Stimulated activated effector memory CD8-positive, alpha-beta T cell treated with anti-CD3 and anti-CD28 coated beads, Interleukin-12 subunit alpha, Interleukin-12 subunit beta, amount 100 ng/mL, for 72 hours (primary cell): ENCODE measurements around the gene GRAMD2A.

Source experiments
- ATAC-seq: fragments of 150-1000 bp; cut with Tn5 transposase; 2 replicates; pipeline ENCODE4 v1.10.0; 2021
- DNase-seq, 2 donors: peaks; one replicate each; pipeline ENCODE4 v3.0.0; 2021 to 2022; ENCODE audit warnings: low spot score in 2 of 2
- H3K27ac Mint-ChIP-seq: one replicate; pipeline ENCODE4 v1.8.0; 2022; ENCODE audit warnings: mild to moderate bottlenecking, mixed read lengths
- H3K36me3 Mint-ChIP-seq: one replicate; pipeline ENCODE4 v1.8.0; 2022; ENCODE audit warnings: mild to moderate bottlenecking, mixed read lengths
- H3K4me1 Mint-ChIP-seq: one replicate; pipeline ENCODE4 v1.8.0; 2022; ENCODE audit warnings: mixed read lengths
- H3K4me3 Mint-ChIP-seq: one replicate; pipeline ENCODE4 v1.8.0; 2022; ENCODE audit warnings: mild to moderate bottlenecking, mixed read lengths
- H3K9me3 Mint-ChIP-seq: one replicate; pipeline ENCODE4 v1.8.0; 2022; ENCODE audit warnings: mixed read lengths

The GRAMD2A gene

DNA sequence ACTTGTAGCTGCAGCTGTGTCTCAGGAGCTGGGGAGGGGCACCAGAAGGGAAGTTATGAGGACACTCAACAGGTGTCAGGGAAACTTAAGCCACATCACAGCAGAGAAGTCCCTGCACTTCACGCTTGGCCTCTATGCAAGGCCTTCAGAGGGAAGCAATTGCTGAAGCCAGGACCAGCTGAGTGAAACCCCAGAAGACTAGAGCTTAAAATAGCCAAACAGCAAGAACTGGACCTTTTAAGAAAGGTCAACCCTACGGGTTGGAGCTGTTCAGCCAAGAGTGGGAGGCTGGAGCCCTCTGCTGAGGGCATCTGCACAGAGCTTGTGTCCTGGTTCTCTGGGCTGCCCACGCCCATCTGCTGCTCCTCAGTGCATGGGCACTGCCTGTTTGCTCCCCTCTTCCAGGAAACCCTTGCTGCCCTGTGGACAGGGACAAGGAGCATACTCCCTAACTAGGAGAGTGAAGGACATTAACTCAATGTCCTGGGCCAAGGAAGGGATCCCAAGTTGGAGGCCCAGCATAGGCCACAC, 3.9 kb upstream of the GRAMD2A start:
- no peak overlapping the region for H3K4me3 Mint-ChIP-seq
- no peak for DNase-seq

DNA sequence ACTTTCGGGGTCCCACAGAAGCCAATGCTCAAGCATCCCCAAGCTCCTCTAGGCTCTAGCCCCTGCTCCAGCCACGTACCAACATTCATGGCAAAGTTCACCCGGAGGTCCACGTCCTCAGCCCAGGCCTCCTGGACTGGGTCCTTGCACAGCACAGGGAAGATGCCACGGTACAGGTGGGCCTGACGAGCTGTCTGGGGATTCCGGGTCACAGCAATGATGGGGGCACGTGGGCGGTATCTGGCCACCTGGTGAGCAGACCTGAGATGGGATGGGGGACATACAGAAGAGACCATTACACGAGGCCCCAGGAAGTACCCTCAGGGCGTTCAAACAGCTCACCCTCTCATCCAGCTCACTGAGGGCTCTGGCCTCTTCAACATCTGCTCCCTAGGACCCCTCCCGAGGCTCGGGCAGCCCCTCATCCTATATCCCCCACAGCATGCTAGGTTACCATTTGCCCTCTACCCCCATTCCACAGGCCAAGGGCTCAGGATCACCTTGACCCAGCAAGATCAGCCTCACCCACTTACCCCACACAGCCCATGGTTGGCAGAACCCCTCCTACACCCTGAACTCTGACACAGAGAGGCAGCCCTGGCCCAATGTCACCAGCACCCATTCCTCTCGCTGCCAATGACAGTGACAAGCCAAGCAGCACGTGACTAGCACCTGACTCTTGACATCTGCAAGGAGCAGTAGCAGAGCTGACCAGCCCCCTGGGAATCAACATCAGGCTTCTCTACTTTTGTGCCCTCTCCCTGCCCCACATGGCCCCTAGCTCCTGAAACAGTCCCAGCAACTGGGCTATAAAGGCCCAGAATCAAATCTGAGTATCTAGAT, 3.0 kb upstream of the GRAMD2A start:
- Mint-ChIP-seq H3K36me3 (peaks cover 98% of the 10 kb centered on the region), H3K27ac (peak overlapping the region; percentile 95), H3K9me3 (no peaks in the 10 kb centered on the region), H3K4me3 (no peak overlapping the region), H3K4me1 (peaks cover 48% of the 10 kb centered on the region)
- DNase-seq (no peak), ATAC-seq (no peak)

More for the DNA sequence above, 3.9 kb upstream of the GRAMD2A start:
- H3K4me1 Mint-ChIP-seq: peaks cover 50% of the 10 kb centered on the region
- ATAC-seq: no peak
- H3K9me3 Mint-ChIP-seq: no peaks in the 10 kb centered on the region
- H3K36me3 Mint-ChIP-seq: peaks cover 100% of the 10 kb centered on the region
- peak overlapping the region; percentile 95 for H3K27ac Mint-ChIP-seq

DNA sequence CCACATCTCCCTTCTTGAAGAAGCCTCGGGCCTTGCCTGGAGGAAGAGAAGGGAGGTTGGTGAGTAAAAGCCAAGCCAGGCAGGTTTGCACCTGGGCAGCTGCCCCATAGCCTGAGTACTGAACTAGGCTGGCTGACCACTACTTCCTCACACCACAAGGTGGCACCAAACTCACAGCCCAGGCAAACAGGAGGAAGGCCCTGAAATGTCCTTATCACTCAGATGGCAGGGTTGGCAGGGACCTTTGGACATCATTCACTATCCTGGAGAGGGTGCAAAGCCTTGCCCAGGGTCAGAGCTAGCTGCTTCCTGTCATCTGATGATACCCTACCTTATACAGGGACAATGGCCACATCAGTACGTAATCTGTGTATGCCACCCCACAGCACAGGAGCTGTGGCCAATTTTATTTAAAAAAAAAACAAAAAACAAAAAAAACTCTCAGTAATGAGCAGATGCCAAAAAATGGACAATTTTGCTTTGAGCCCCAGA, 2.2 kb upstream of the GRAMD2A start:
- ATAC-seq (peak; percentile 66), DNase-seq (peak; percentile 61 to 80)
- H3K36me3 Mint-ChIP-seq: peaks cover 90% of the 10 kb centered on the region
- no peaks in the 10 kb centered on the region for H3K9me3 Mint-ChIP-seq
- peak overlapping the region; percentile 67 for H3K4me3 Mint-ChIP-seq
- H3K27ac Mint-ChIP-seq: peak overlapping the region; percentile 95
- peaks cover 39% of the 10 kb centered on the region for H3K4me1 Mint-ChIP-seq

DNA sequence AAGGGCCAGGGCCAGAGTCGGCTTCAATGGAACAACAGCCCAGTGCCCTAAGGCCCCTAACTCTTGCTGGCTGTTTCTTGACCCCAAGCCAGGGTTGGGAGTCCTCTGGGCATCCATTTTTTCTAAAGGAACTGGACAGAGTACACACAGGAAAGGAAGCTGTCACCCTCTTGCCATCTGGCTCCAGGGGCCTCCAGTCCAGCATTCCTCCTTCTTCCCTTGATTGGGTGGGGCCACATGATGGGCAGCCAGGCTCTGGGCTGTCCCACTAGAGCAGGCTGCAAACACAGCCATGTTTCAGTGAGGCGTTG, 1.6 kb upstream of the GRAMD2A start:
- Mint-ChIP-seq H3K36me3 (peaks cover 84% of the 10 kb centered on the region), H3K4me1 (peaks cover 37% of the 10 kb centered on the region), H3K9me3 (no peaks in the 10 kb centered on the region), H3K27ac (peak overlapping the region; percentile 95), H3K4me3 (peak overlapping the region; percentile 67)
- DNase-seq (no peak), ATAC-seq (no peak)

DNA sequence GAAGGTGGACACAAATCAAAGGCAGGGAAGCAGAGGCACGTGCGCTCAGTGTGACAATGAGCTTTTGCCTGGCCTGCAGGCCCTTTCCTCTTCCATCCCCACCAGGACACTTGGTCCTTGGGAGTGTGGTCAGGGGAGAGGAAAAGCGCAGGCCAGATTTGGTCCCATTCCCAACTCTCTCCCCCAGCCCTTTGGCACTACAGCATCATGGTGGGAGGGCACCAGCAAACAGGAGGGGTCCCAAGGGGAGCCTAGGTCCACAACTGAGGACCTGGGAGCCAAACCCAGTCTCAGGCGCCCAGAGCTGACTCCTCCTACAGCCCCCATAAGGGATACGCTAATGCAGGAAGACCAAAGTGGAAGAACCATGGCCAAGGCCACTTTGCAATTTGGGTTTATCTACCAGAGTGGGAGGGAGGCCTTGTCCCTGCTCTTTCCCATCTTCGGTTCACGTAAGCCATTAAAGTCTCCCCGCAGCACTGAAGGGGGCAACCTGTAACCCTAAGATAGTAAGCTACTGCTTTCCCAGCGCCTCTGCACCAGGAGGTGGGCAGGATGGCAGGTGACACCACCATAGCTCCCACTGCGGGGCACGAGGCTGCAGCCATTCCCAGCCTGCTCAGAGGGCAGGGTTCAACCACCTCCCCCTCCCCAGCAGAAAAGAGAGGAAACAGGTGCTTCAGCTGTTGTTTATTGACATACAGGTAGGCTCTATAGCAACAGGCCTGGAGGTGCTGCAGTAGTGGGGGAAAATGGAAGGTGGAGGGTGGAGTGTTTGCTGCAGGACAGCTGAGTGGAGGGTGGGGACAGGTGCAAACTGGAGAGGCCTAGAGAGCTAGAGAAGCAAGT, 993 bp upstream of the GRAMD2A start:
- peaks cover 36% of the 10 kb centered on the region for H3K4me1 Mint-ChIP-seq
- H3K36me3 Mint-ChIP-seq: peaks cover 78% of the 10 kb centered on the region
- H3K27ac Mint-ChIP-seq: peak overlapping the region; percentile 95

DNA sequence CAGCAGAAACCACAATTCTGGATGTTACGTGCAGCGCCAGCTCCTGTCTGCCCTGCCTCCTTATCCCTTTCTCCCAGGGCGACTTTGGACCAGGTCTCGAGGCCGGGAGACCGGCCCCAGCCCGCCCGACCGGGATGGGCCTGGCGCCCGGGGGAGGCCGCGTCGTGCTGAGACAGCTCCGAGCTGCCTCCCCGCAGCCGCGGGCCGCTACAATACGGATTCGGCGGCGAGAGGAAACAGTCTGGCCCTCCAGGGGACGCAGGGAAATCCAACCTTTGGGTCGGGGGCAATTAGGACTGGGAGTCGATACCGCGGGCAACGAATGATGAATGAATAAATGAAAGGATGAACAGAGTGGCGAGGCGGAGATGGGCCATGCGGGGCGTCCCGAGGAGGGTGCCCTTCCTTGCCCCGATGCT, 537 bp downstream of the GRAMD2A start:
- peak; percentile 6 for ATAC-seq
- Mint-ChIP-seq H3K36me3 (peaks cover 63% of the 10 kb centered on the region), H3K4me3 (no peak overlapping the region), H3K27ac (peak overlapping the region; percentile 95), H3K4me1 (peaks cover 27% of the 10 kb centered on the region), H3K9me3 (no peaks in the 10 kb centered on the region)
- DNase-seq: no peak

More for the DNA sequence above, 993 bp upstream of the GRAMD2A start:
- peak; percentile 6 for ATAC-seq
- Mint-ChIP-seq H3K9me3 (no peaks in the 10 kb centered on the region), H3K4me3 (peak overlapping the region; percentile 67)
- DNase-seq: no peak

DNA sequence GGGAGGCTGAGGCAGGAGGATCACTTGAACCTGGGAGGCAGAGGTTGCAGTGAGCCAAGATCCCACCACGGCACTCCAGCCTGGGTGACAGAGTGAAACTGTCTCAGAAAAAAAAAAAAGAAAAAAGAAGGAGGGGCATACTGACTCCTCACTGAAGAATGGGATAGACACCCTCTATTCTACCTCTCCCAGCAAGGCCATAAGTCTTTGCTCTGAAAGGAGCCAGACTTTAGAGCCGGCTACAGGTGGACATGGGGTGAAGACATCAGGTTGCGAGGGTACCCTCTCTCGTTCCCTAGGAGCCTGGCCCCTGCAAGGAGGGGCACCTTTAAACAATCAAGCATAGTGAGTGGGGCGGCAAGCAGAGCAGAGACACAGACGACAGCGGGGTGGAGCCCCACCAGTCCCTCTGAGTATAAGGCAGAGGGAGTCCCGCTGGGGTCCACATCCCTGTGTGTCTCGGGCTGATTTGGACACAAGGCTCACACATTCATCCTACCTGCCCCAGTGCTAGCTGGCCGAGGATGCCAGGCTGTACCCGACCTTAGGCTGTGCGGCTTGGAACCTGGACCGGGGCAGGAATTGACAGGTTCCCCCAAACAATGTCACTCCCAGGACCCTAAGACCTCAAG, 1.1 kb downstream of the GRAMD2A start:
- peak overlapping the region; percentile 95 for H3K27ac Mint-ChIP-seq
- H3K4me3 Mint-ChIP-seq: no peak overlapping the region
- peaks cover 27% of the 10 kb centered on the region for H3K4me1 Mint-ChIP-seq
- DNase-seq: no peak
- H3K9me3 Mint-ChIP-seq: no peaks in the 10 kb centered on the region
- peaks cover 58% of the 10 kb centered on the region for H3K36me3 Mint-ChIP-seq
- ATAC-seq: peak; percentile 7

DNA sequence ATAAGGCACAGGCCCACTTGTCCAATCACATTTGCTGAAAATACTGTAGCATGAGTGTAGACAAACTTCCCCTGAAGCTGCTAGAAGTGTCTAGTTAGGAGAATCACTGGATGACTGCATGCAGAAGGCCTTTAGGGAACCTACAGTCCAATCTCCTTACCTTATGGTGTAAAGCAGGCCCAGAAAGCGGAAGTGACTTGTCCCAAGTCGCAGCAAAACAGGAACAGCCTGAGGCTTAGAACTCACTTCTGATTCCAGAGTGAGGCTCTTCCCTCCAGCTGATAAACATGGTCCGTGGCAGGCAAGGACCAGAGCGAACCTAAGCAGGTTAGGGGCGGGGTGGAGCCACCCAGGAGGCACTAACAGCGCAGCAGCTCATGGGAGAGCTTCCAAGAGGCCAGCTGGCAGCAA, 2.5 kb downstream of the GRAMD2A start:
- no peaks in the 10 kb centered on the region for H3K9me3 Mint-ChIP-seq
- H3K36me3 Mint-ChIP-seq: peaks cover 43% of the 10 kb centered on the region
- no peak overlapping the region for H3K27ac Mint-ChIP-seq
- ATAC-seq (no peak), DNase-seq (no peak)
- H3K4me3 Mint-ChIP-seq: no peak overlapping the region
- H3K4me1 Mint-ChIP-seq: peaks cover 17% of the 10 kb centered on the region

DNA sequence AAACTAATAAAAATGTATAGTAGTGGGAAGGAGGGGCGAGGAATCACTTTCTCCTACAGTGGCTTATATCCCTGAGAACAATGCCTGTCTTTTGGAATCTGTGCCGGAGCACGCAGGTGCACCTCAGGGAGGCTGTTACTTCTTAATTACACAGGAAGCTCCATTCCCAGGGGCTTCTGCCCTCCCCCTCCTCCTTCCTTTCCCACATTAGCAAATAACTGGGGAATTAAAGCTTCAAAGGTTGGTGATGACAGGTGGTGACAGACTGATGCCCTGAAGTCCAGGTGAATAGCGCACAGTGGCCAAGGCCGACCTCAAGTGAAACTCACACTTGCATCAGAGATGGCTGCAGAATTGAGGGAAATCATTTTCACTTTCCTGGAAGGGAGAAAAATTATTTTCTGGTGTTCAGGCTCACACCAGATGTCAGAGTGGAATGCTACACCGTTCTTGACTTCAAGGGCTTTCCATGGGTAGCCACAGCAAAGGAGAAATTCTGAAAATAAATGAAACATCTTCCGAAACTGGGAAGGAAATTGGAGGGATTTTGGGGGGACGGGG, 3.7 kb downstream of the GRAMD2A start:
- no peak for ATAC-seq
- peaks cover 14% of the 10 kb centered on the region for H3K4me1 Mint-ChIP-seq
- no peak for DNase-seq
- H3K27ac Mint-ChIP-seq: no peak overlapping the region
- peaks cover 31% of the 10 kb centered on the region for H3K36me3 Mint-ChIP-seq
- no peak overlapping the region for H3K4me3 Mint-ChIP-seq
- no peaks in the 10 kb centered on the region for H3K9me3 Mint-ChIP-seq

DNA sequence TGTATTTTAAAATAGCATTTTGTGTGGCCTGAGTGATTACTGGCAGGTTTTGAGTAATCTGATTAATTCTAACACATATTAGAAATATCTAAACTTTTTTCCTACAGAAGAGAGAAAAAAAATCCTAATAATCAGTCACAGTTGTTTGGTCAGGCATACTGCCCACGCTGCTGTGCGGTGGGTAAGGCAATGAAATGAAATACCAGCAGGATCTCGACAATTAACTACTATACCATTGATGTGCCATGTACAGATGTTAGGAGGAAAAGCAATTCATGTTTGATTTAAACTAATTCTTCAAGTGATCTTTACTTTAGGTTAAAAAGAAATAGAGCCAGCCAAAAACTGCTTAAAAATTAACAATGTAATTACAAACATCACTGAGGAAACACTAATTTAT, 5.2 kb downstream of the GRAMD2A start:
- no peak overlapping the region for H3K4me3 Mint-ChIP-seq
- H3K4me1 Mint-ChIP-seq: no peaks in the 10 kb centered on the region
- DNase-seq (no peak), ATAC-seq (no peak)
- H3K36me3 Mint-ChIP-seq: peaks cover 16% of the 10 kb centered on the region
- no peak overlapping the region for H3K27ac Mint-ChIP-seq
- no peaks in the 10 kb centered on the region for H3K9me3 Mint-ChIP-seq

DNA sequence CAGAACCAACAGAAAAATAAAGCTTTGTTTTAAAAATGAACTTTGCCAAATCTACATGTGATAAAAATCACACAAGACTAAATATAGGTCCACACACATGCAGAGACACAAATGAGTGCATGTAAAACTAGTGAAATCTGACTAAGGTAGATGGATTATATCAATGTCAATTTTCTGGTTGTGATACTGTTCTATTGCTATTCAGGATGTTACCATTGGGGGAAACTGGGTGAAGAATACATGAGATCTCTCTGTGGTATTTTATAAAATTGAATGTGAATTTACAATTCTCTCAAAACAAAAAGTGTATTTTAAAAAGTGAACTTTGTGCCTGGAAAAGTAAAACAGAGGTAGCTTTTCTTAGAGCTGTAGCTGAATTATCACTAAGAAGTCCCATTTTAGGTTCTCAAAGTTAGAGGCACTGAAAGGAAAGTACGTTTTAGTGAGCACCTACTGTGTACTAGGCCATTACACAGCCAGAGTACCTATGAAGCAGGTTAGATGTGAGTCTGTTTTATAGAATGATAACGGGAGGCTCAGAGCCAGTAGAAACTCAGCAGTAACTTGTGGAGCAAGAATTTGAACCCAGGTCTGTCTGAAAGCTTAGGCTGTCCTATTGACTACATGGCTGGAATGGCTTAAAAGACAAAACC, 8.2 kb downstream of the GRAMD2A start:
- DNase-seq (no peak), ATAC-seq (no peak)
- Mint-ChIP-seq H3K9me3 (no peaks in the 10 kb centered on the region), H3K27ac (no peak overlapping the region), H3K4me1 (no peaks in the 10 kb centered on the region), H3K36me3 (no peaks in the 10 kb centered on the region), H3K4me3 (no peak overlapping the region)

DNA sequence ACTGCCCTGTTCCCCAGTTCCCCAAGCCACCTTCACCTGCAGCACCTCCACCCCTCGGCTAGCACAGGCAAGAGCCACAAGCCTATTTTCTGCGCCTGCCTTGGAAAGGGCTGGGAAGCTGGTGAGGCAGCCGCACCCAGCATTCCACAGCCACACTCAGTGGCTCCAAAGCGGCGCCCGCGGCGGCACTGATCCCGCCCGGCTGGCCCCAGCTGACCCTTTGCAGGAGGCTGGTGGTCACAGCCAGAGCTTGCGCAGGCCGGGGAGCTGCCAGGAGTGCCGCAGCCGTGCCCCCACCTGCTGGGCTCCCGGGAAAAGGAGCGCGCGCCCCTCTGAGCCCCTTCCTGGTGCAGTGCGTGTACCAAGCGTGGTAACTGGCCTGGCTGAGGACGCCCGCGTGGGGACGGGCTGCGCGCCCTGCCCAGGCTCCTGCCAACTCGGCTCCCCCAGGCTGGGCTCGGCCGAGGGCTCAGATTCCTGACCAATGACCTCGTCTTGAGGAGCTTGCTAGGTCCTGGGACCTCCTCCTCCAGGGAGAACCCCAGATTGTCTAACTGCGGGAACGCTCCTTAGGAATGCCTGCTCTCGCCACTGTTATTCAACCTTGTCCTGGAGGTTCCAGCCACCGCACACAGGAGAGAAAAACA, 13.3 kb downstream of the GRAMD2A start:
- Mint-ChIP-seq H3K36me3 (no peaks in the 10 kb centered on the region), H3K9me3 (no peaks in the 10 kb centered on the region), H3K4me3 (no peak overlapping the region), H3K27ac (no peak overlapping the region), H3K4me1 (no peaks in the 10 kb centered on the region)
- DNase-seq (no peak), ATAC-seq (no peak)

DNA sequence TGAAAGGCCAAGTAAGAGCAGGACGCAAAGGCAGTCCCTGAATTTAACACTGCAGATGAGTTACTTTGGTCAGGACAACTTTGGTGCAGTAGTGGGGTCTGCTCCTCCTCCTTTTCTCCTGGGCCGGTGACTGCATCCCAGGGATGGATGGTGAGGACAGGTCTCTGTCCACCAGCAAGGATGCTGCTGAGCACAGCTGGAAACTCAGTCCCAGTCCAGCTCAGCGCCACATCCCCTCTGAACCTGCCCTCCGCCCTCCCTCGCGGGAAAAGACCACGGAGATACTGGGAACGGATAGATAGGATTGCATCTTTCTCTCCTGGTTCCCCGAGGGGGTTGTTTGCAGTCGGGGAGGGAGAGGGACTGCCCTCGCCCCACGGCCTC, 13.8 kb downstream of the GRAMD2A start:
- H3K9me3 Mint-ChIP-seq: no peaks in the 10 kb centered on the region

DNA sequence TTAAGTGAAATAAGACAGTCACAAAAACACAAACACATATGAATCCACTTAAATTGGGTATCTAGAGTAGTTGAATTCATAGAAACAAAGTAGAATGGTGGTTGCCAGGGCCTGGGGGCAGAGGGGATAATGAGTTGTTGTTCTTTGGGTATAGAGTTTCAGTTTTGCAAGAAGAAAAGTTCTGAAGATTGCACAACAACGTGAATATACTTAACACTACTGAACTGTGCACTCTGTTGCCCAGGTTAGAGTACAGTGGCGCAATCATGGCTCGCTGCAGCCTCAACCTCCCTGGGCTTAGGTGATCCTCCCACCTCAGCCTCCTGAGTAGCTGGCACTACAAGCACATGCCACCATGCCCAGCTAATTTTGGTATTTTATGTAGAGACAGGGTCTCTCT, 14.9 kb downstream of the GRAMD2A start:
- ATAC-seq (no peak), DNase-seq (no peak)
- Mint-ChIP-seq H3K27ac (no peak overlapping the region), H3K36me3 (no peaks in the 10 kb centered on the region), H3K4me3 (no peak overlapping the region), H3K4me1 (no peaks in the 10 kb centered on the region), H3K9me3 (no peaks in the 10 kb centered on the region)

More for the DNA sequence above, 13.8 kb downstream of the GRAMD2A start:
- DNase-seq (no peak), ATAC-seq (no peak)
- no peak overlapping the region for H3K27ac Mint-ChIP-seq
- H3K4me1 Mint-ChIP-seq: no peaks in the 10 kb centered on the region
- no peaks in the 10 kb centered on the region for H3K36me3 Mint-ChIP-seq
- H3K4me3 Mint-ChIP-seq: no peak overlapping the region
